HG02610 (cell line): Measurements from ENCODE around the gene LENG1.
"Not testable (repeated sequence)": the region's sequence is repeated elsewhere in the genome, so short reads cannot be mapped to it uniquely, and the experiment has no call there.

ENCODE experiments used
- ATAC-seq: cut with Tn5 transposase; IDR thresholded peaks from one replicate; pipeline ENCODE4 v1.9.1; 2021; ENCODE audit warnings: mild to moderate bottlenecking, moderate library complexity; ENCODE audit not compliant: unreplicated experiment

The LENG1 gene

DNA sequence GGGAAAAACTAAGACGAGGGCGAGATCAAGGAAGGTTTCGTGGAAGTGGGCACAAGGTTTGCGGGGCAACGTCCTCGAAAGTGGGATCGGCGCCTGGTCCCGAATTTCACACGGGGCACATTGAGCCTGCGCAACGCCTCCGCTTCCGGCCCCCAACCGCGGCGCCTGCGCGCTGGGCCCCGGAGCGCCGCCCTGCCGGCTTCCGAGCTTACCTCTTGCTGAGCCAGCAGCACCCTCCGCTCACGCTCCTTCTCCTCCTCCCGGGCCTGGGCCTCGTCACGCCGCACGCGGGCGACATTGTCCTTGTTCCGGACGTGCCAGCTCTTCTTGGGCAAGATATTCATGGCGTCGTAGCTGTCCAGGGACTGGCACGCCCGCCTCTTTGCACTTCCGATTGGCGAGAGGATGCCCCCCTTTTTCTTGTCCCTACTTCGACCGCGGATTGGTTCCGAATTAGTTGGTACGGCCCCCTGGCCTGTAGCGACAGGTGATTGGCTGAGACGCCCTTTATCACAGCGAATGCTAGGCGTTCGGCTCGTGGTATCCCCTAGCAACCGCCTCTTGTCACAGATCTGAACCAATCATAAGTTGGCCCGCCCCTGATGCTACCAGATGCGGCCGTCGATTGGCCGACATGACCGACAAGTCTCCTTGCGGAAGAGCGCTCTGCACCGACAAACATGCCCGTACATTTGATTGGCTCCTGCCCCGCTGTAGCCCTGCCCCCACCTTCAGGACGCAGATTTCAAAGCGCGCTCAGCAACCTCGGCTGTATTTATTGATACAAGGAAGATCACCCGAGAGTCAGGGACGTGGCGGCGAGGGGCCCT, at the start of gene LENG1:
Gene LENG1 (minus strand): TSS at position 370 of the 830 bp plus-strand sequence. CDS start 26 bp downstream, at position 344.
- ATAC-seq, result peak; percentile 91

DNA sequence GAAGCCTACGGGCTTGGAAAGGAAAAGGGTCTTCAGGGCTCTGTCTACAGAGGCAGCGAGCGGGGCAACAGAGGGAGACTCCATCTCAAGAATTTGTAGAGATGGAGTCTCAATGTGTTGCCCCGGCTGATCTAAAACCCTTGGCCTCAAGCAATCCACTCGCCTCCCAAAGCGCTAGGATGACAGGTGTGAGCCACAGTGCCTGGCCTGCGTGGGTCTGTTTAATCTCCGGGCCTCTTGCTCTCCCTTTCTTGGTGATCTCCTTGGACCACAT, 49.2 kb upstream of the LENG1 start:
- ATAC-seq, result no peak

DNA sequence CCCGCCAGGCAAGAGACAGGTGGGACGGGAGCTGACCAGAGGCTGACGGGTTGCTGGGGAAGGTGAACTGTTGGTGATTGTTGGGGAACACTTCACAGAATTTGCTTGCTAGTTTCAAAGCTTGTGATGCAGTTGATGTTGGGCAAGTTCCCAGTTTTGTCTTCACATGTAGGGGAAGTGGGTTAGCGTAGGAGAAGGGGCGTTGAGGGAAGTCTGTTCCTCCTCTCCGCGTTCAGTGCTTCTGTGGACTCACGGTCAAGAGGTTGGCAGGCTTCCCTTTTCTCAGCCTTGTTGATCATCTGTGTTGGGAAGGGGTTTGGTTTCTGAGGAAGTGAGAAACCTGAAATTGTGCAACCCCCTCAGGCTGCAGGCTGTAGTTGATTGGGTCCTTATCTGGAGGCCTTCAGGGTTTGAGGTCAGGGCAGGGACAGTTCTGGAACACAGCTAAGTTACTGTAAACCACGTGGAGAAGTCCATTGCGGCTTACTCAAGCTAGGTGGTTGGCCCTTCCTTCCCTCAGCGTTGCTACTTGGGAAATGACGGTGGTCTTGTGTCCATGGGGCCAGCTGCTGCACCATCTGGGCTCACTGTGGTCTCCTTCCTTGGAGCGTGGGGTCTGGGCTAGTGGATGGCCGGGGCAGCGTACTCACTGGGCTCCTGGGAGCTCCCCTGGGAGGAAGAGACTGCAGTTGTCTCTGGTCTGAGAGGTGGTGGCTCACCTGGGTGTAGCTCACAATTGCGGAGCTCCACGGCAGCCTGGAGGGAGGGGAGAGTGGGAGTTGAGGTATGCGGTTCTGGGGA, 48.7 kb upstream of the LENG1 start:
- ATAC-seq, result peak; percentile 44

DNA sequence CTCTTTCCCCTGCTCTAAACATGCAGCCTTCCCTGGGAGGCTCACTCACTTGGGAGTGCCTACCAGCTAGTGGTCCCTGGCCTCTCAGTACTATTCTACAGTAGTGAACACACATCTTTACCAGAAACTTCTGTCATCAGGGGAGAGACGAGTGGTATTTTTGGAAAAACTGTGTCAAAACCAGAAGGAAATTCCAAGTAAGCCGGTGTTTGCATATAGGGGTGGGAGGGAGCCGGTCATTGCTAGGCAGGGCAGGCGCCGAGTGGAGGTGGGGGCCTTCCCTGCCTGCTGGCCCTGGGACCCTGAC, 48.1 kb upstream of the LENG1 start:
- peak; percentile 1 for ATAC-seq

DNA sequence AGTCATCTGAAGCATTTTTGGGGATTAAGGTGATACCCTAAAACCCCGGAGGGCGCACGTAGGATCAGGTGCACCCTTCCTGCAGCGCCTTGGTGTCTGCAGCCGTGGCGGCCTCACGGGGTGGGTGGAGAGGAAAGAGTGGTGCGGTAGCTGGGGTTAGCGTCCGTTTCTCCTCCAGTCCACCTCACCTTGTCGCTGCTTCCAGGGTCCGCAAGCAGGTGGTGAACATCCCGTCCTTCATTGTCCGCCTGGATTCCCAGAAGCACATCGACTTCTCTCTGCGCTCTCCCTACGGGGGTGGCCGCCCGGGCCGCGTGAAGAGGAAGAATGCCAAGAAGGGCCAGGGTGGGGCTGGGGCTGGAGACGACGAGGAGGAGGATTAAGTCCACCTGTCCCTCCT, 47.7 kb upstream of the LENG1 start:
- ATAC-seq, result not testable (repeated sequence)

DNA sequence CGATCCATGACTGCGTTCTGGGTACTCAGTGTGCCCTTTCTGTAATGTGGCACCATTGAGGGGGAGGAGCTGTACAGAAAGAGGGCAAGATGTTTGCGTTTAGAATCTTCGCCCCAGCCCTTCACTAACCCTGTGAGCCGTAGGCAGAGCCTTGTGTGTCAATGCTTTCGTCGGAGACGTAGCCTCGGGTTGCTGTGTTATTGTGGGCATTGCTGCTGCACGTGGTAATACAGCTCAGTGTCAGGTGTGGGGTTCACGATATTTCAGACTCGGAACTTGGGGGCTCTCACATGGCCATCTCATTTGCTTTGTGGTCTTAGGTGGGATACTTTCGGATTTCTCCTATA, 47.3 kb upstream of the LENG1 start:
- ATAC-seq, result no peak

DNA sequence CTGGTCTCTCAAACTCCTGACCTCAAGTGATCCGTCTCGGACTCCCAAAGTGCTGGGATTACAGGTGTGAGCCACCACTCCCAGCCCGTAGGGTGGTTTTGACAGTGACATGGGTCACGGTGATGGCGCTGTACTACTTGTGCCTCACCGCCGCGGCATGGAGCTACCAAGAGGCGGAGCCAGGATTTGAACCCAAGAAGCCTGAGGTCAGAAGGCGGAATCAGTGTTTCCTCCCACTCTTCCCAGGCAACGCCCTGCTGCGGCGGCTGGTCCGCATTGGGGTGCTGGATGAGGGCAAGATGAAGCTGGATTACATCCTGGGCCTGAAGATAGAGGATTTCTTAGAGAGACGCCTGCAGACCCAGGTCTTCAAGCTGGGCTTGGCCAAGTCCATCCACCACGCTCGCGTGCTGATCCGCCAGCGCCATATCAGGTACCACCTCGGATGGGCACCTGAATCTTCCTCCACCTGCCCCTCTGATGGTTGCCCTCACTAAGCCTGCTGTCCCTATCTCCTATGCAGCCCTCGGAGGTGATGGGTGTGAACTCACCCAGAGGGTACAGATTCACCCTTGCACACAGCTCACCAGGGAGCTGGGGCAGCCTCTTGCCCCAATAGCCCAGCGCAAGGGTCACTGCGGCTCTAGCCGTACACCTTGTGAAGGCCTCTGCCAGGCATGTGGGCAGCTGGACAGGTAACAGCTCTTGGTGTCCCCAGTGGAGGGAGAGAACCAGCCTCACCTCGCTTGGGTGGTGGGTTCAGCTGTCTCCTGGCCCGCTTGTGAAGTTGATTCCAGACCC, 46.7 kb upstream of the LENG1 start:
- no peak for ATAC-seq

DNA sequence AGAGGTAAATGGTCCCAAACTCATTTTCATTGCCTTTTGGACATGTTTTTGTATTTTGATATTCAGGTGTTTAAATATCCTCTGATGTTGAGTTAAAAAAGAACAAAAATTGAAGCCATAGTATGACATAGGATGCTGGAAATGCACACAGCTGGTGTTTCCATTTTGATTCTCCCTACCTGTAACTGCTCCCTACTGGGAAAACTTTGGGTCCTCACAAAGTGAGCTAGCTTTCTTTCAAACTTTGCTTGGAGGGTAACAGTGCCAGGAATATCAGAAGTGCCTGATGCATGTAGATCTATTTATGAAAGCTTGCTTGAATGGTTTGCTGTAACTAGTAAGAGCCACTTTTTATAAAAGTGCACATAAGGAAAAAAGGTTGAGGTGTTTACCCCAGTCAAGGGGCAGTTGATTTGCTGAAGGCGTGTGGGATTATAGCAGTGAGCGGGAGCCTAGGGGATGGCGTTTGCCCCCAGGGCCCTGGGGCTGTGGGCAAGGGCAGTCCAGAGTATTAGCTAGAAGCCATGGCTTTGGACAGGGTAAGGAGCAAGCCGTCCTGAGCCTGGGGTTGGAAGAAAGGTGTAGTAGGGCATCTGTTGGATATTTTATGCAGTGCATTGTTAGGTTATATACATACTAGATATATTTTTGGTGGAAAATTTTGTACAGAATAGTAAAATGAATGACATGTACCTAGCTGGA, 45.4 kb upstream of the LENG1 start:
- ATAC-seq, result no peak

DNA sequence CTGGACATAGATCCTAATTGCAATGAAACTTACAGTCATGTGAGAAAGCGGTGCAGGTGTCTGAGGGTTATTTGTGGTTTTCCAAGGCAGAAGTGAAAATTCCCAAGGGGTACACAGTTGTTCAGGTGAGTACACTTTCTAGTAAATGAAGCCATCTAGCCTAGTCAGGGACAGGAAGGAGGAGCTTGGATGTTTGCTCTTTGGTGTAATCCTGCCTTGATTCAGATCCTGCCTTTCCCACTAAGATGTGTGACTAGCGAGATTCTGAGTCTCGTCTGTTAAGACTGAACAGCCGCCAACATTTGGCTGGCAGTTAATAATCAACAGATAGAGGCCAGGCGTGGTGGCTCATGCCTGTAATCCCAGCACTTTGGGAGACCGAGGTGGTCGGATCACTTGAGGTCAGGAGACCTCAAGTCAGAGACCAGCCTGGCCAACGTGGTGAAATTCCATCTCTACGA, 43.7 kb upstream of the LENG1 start:
- no peak for ATAC-seq

DNA sequence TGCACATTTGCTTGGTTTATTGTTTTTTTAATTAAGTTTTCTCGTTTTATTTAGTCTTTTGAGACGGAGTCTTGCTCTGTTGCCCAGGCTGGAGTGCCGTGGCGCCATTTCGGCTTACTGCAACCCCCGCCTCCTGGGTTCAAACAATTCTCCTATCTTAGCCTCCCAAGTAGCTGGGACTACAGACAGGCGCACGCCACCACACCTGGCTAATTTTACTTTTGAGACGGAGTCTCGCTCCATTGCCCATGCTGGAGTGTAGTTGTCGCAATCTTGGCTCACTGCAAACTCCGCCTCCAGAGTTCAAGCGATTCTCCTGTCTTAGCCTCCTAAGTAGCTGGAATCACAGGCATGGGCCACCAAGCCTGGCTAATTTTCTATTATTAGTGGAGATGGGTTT, 42.5 kb upstream of the LENG1 start:
- ATAC-seq, result no peak

DNA sequence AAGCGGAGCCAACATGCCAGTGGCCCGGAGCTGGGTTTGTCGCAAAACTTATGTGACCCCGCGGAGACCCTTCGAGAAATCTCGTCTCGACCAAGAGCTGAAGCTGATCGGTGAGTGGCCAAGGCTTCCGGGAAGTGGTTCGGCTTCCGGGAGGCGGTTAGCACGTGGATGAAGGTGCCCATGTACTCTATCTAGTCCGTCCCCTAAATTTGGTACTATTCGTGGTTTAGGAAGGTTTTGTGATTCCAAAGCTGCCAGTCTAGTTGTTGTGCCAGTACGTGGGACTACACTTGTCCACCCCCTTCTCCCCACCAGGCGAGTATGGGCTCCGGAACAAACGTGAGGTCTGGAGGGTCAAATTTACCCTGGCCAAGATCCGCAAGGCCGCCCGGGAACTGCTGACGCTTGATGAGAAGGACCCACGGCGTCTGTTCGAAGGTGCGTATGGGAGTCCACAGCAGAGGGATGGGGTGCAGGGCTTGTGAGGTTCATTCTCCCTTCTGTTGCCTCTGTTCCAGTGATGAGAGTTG, 41.7 kb upstream of the LENG1 start:
- no peak for ATAC-seq

DNA sequence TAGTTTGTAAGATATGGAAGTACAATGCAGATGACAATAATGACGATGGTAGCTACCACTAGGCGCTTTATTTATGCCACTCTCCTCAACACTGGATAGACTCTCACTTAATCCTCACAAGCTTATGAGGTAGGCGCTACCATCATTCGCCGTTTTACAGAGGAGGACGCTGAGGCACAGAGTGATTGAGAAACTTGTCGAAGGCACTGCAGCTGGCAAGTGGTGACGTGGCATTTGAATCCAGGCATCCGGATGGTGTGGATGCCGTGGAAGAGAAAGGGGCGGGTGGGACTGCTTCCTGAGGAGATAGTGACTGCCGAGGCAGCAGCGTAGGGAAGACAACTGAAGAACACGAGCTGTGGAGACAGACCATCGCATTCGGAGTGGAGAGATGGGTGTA, 39.9 kb upstream of the LENG1 start:
- no peak for ATAC-seq

DNA sequence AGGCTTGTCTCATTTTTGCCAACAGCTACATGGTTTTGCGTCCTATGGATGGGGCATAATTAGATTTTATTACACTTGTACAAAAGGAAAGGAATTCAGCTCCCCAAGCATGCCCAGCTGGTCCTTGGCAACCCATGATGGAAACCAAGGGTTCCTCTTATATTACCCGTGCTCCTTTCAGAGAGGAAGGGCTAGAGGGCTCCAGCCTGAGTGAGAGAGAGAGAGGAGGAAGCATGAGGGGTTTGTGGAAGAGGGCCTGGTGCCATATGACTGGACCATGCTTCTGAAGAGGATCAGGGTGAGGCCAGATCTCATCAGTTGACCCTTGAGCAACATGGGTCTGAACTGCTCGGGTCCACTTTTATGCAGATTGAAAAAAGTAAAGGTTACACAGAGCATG, 37.6 kb upstream of the LENG1 start:
- no peak for ATAC-seq

DNA sequence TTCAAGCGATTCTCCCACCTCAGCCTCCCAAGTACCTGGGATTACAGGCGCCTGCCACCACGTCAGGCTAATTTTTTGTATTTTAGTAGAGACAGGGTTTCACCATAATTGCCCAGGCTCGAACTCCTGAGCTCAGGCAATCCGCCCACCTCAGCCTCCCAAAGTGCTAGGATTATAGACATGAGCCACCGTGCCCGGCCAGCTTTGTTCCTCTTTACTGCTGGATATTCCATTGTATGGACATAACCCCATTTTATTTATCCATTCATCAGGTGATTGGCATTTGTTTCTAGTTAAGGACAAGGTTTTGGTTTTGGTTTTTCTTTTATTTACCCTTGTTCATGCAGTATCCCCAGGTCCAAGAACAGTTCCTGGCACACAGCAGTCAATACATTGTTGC, 37.0 kb upstream of the LENG1 start:
- no peak for ATAC-seq

DNA sequence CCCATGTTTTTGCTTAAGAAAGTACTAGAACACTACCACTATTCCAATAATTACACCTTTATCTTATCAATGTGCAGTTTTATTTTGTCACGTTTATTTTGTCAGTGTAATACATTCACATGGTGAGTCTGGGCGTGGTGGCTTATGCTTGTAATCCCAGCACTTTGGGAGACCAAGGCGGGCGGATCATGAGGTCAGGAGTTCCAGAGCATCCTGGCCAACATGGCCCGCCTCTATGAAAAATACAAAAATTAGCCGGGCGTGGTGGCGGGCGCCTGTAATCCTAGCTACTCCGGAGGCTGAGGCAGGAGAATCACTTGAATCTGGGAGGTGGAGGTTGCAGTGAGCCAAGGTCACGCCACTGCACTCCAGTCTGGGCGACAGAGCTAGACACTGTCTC, 34.9 kb upstream of the LENG1 start:
- ATAC-seq, result not testable (repeated sequence)

DNA sequence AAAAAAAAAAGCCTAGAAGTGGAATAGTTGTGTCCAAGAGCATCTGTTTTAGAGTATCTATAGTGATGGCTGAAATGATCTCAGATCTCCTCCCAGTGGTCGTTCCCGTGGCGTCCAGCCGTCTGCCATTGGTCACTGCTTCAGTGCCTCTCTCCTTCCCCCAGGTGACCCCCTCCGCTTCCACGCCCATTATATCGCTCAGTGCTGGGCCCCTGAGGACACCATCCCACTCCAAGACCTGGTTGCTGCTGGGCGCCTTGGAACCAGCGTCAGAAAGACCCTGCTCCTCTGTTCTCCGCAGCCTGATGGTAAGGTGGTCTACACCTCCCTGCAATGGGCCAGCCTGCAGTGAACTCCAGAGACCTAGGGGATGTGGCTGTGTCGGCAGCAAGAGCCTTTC, 33.5 kb upstream of the LENG1 start:
- ATAC-seq, result no peak

DNA sequence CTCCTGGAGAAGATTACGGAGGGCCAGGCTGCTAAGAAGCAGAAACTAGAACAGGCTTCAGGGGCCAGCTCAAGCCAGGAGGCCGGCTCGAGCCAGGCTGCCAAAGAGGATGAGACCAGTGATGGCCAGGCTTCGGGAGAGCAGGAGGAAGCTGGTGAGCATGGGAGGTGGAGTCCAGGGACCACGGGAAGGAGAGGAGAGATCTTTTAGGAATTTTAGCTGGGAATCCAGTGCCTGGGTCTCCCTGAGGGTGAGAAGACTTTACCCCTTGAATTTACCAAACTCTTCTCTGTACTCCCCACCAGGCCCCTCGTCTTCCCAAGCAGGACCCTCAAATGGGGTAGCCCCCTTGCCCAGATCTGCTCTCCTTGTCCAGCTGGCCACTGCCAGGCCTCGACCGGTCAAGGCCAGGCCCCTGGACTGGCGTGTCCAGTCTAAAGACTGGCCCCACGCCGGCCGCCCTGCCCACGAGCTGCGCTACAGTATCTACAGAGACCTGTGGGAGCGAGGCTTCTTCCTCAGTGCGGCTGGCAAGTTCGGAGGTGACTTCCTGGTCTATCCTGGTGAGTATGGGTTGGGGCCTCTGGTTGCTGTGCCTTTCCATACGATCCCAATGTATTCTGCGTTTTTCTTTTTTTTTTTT, 32.4 kb upstream of the LENG1 start:
- ATAC-seq, result no peak

DNA sequence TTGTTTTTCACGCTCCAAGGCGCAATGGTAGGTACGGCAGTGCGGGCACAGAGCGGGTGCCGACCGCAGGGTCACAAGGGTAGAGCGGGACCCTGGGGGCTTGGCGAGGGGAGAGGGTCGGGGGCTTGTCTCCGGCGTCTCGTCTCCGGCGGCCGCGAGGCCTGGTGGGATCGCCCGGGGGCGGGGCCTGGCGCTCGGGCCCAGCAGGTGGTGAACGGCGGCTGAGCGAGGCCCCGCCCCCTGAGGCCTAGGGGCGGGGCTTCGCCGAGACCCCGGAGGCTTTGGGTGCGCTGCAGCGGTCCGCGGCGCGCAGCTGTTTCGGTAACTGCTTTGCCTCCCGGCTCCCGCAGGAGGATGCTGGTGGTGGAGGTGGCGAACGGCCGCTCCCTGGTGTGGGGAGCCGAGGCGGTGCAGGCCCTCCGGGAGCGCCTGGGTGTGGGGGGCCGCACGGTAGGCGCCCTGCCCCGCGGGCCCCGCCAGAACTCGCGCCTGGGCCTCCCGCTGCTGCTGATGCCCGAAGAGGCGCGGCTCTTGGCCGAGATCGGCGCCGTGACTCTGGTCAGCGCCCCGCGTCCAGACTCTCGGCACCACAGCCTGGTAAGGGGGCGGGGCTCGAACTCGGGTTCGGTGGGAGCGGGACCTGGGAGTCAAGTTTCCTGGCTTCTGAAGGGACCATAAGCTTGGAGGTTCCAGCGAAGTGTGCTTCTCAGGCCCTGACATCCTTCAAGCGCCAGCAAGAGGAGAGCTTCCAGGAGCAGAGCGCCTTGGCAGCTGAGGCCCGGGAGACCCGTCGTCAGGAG, 31.7 kb upstream of the LENG1 start, which contains the start of gene TSEN34:
Gene TSEN34 (plus strand): TSS at position 298 of the 800 bp plus-strand sequence. CDS start 57 bp downstream, at position 355.
- ATAC-seq, result peak; percentile 29

DNA sequence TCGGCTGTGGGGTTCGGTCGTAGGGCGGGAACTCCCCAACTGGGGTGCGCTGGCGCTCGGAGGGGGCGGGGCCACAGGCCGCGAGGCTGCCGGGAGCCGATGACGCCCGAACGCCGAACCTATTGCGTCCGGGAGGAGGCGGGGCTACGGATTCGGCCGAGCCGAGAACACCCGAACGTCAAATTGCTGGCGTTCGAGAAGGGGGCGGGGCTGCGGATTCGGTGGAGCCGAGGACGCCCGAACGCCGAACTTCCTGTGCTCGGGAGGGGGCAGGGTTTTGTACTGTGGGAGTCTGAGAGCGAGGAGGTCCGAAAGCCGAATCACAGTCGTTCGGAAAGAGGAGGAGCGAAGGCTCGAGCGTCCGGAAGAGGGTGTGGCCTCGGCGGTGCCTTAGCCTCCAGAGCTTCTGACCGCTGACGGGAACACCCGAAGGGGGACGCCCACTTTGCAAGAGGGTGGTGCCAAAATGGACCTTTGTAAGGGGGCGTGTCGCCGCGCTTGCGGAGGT, 31.0 kb upstream of the LENG1 start:
- peak; percentile 49 for ATAC-seq
